ENCODE measurements around the gene RTL9.

DNA sequence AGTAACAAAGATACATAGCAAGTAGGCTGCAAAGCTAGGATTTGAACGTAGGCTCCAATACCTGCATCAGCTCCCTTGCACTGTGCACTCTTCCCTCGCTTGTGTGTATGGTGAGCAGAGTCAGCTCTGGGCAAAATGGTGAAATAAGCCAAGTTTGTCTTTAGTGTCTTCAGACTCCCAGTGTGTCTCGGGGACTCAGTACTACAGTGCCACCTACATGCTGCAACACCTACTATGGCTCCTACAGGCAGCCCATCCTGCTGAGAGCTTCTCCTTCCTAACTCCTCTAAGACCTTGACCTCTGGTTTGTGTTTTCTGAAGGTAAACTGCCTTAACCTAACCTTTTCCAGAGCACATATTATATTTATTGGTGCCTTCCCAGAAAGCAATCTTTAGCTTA is 42.5 kb downstream of the RTL9 start:
- TF ChIP-seq, protein P1, sequence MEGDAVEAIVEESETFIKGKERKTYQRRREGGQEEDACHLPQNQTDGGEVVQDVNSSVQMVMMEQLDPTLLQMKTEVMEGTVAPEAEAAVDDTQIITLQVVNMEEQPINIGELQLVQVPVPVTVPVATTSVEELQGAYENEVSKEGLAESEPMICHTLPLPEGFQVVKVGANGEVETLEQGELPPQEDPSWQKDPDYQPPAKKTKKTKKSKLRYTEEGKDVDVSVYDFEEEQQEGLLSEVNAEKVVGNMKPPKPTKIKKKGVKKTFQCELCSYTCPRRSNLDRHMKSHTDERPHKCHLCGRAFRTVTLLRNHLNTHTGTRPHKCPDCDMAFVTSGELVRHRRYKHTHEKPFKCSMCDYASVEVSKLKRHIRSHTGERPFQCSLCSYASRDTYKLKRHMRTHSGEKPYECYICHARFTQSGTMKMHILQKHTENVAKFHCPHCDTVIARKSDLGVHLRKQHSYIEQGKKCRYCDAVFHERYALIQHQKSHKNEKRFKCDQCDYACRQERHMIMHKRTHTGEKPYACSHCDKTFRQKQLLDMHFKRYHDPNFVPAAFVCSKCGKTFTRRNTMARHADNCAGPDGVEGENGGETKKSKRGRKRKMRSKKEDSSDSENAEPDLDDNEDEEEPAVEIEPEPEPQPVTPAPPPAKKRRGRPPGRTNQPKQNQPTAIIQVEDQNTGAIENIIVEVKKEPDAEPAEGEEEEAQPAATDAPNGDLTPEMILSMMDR (IDR thresholded peaks at IDR 0.05) = no peak
- TF ChIP-seq POLR2A (IDR thresholded peaks at IDR 0.05) = no peak
